ENCODE measurements around the gene EHMT1. TPM values are rescaled to one million over a fixed set of nuclear protein-coding genes. Genes with fewer than 3 reads are reported as not detected.

The EHMT1 gene
- total and polyA plus RNA-seq, 8 donors = 29.9 to 51.1 (median 32.6) TPM

- no peak for TF ChIP-seq CTCF (IDR thresholded peaks at IDR 0.05)
- ATAC-seq = no peak
Observed at GRCh38 chr9:137613259-137613658, 5.5 kb upstream of the EHMT1 start.

GRCh38 chr9:137613738-137614523 lies 4.9 kb upstream of the EHMT1 start:
- intact Hi-C loops (cut with DNase I) = no loop called here
- peaks cover 0 to 7% (median 0%) of the 10 kb centered on the region in 3 donors for H3K36me3 ChIP-seq
- no peak for FAIRE-seq
- peaks cover 24 to 31% (median 27%) of the 10 kb centered on the region in 3 donors for H3K4me1 ChIP-seq
- H3K9me3 ChIP-seq = no peaks in the 10 kb centered on the region
- ATAC-seq = no peak
- H3K27ac ChIP-seq = peak overlapping the region; percentile 84 to 92 (median 89)
- H3K4me3 ChIP-seq = no peak overlapping the region
- H3K27me3 ChIP-seq = no peaks in the 10 kb centered on the region
- peak in 1 of 6 donors; percentile 76 for DNase-seq
- no peak for TF ChIP-seq CTCF (IDR thresholded peaks at IDR 0.05)
- WGBS, 2 donors = 88 to 93% methylated on average over 16 to 27 of the region's 27 CpGs

More at GRCh38 chr9:137613259-137613658, 5.5 kb upstream of the EHMT1 start:
- Histone ChIP-seq H3K27me3 (no peaks in the 10 kb centered on the region), H3K4me1 (peaks cover 24 to 31% (median 29%) of the 10 kb centered on the region in 3 donors), H3K9me3 (no peaks in the 10 kb centered on the region), H3K4me3 (no peak overlapping the region), H3K36me3 (peaks cover 0 to 7% (median 0%) of the 10 kb centered on the region in 3 donors), H3K27ac (peak overlapping the region; percentile 84 to 92 (median 89))
- DNase-seq = peak in 2 of 6 donors; percentile 57 to 73
- intact Hi-C loops (cut with DNase I) = no loop called here
- FAIRE-seq = no peak
- 80 to 87% methylated on average over 5 of the region's 5 CpGs for WGBS, 2 donors

GRCh38 chr9:137614631-137615386 lies 4.0 kb upstream of the EHMT1 start:
- no peak for TF ChIP-seq CTCF (IDR thresholded peaks at IDR 0.05)
- intact Hi-C loops (cut with DNase I) = no loop called here
- Histone ChIP-seq H3K27me3 (no peaks in the 10 kb centered on the region), H3K9me3 (no peaks in the 10 kb centered on the region), H3K4me1 (peaks cover 26 to 32% (median 27%) of the 10 kb centered on the region in 3 donors), H3K27ac (peak overlapping the region in 1 of 4 donors; percentile 5), H3K36me3 (peaks cover 0 to 7% (median 0%) of the 10 kb centered on the region in 3 donors), H3K4me3 (no peak overlapping the region)
- ATAC-seq (no peak), DNase-seq (peak in 2 of 6 donors; percentile 22 to 76), FAIRE-seq (no peak)
- WGBS, 2 donors = 83 to 89% methylated on average over 25 of the region's 25 CpGs

- ATAC-seq = no peak
- Histone ChIP-seq H3K27me3 (no peaks in the 10 kb centered on the region), H3K36me3 (peaks cover 0 to 7% (median 0%) of the 10 kb centered on the region in 3 donors), H3K9me3 (no peaks in the 10 kb centered on the region), H3K27ac (no peak overlapping the region), H3K4me3 (no peak overlapping the region), H3K4me1 (peaks cover 33 to 38% (median 33%) of the 10 kb centered on the region in 3 donors)
- no peak for FAIRE-seq
- WGBS, 2 donors = 60 to 68% methylated on average over 19 of the region's 19 CpGs
- intact Hi-C loops (cut with DNase I) = no loop called here
- no peak for TF ChIP-seq CTCF (IDR thresholded peaks at IDR 0.05)
- peak in 2 of 6 donors; percentile 30 to 76 for DNase-seq
Observed at GRCh38 chr9:137615387-137615871, 3.4 kb upstream of the EHMT1 start.
